ENCODE data around the gene CNTN4. TPM values are rescaled to one million over a fixed set of nuclear protein-coding genes. Genes with fewer than 3 reads are reported as not detected.

The CNTN4 gene
- total RNA-seq, 1 donor: 0.09 TPM

DNA sequence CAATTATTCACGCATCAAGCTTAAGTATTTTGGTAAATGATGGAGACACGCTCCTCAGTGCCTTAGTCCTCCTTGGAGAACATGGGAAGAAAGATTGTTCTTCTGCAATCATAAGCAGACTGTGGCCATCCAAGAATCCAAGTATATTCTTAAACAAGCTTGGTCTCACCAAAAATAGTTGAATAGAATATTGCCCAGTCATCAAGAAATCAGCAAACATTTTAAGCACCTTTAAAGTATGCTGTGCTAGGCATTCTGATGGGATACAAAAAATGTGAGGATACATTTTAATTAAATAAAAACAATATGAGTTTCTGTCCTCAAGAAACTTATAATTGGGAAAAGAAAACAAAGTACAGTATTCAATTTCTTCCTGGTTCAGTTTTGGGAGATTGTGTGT, 445.5 kb downstream of the CNTN4 start:
- no peak for DNase-seq (ENCODE audit: low read depth)
- TF ChIP-seq CTCF (IDR thresholded peaks at IDR 0.05; ENCODE audit: insufficient read depth, low read length): no peak
- H3K4me3 ChIP-seq (ENCODE audit: low read depth, low read length): no peak overlapping the region

GRCh38 chr3:2544718-2545117, 446.1 kb downstream of the CNTN4 start:
- TF ChIP-seq CTCF (IDR thresholded peaks at IDR 0.05; ENCODE audit: insufficient read depth, low read length): no peak
- no peak overlapping the region for H3K4me3 ChIP-seq (ENCODE audit: low read depth, low read length)
- DNase-seq (ENCODE audit: low read depth): no peak

DNA sequence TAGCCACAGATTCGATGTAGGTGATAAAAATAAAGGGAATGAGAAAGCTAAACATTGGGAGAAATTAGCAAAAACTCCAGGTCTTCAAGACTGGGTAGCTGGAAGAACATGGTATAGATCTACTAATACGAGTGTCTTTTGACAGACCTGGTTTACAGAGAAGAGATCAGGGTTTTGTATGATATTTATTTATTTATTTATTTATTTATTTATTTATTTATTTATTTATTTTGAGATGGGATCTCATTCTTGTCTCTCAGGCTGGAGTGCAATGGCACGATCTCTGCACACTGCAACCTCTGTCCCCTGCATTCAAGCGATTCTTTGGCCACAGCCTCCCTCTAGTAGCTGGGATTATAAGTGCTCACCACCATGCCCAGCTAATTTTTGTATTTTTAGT, 448.4 kb downstream of the CNTN4 start:
- DNase-seq (ENCODE audit: low read depth): no peak
- no peak overlapping the region for H3K4me3 ChIP-seq (ENCODE audit: low read depth, low read length)
- no peak for TF ChIP-seq CTCF (IDR thresholded peaks at IDR 0.05; ENCODE audit: insufficient read depth, low read length)

DNA sequence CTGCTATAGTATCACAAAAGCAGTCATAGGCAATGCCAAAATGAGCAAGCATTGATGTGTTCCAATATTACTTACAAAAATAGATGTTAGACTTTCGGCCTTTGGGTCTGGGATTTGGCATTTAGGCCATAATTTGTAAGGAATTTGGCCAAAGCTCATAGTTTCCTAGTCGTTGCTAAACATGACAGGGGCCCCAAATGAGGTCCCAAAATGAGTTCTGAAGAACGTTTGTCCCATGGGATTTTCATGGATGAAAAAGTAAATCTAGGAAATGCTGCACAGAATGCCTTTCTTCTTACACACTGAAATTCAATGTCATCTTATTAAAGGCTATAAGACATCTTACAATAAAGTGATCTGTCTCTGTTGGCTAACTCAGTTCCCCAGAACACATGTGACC, 456.0 kb downstream of the CNTN4 start:
- no peak overlapping the region for H3K4me3 ChIP-seq (ENCODE audit: low read depth, low read length)
- DNase-seq (ENCODE audit: low read depth): no peak
- TF ChIP-seq CTCF (IDR thresholded peaks at IDR 0.05; ENCODE audit: insufficient read depth, low read length): no peak

DNA sequence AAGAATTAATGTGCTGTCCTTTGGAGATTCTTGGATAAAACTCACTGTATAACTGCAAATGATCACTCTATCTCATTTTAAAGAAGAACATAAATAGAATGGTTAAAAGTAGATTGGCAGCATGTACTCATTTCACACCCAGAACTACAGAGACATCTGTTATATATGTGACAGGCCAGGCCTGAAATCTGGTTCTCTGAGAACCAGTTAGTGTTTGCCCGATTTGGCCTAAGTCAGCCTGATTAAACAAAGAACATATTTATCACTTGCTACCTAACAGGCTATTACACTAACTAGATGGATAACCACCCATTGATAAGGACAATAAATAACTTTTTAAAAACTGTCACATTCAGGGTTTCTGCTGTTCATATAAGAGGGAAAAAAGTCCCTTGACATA, 460.1 kb downstream of the CNTN4 start:
- no peak for TF ChIP-seq CTCF (IDR thresholded peaks at IDR 0.05; ENCODE audit: insufficient read depth, low read length)
- no peak overlapping the region for H3K4me3 ChIP-seq (ENCODE audit: low read depth, low read length)
- no peak for DNase-seq (ENCODE audit: low read depth)

GRCh38 chr3:2567451-2567850, 468.8 kb downstream of the CNTN4 start:
- TF ChIP-seq CTCF (IDR thresholded peaks at IDR 0.05; ENCODE audit: insufficient read depth, low read length): no peak
- no peak overlapping the region for H3K4me3 ChIP-seq (ENCODE audit: low read depth, low read length)

GRCh38 chr3:2568156-2568555, 469.5 kb downstream of the CNTN4 start:
- peak; percentile 4 for DNase-seq (ENCODE audit: low read depth)
- TF ChIP-seq CTCF (IDR thresholded peaks at IDR 0.05; ENCODE audit: insufficient read depth, low read length): no peak
- no peak overlapping the region for H3K4me3 ChIP-seq (ENCODE audit: low read depth, low read length)

More at GRCh38 chr3:2567451-2567850, 468.8 kb downstream of the CNTN4 start:
- DNase-seq (ENCODE audit: low read depth): no peak

Data from fibroblast of the aortic adventitia (primary cell).